LHCN-M2 (cell line): ENCODE data around the gene CBY1. TPM values are rescaled to one million over a fixed set of nuclear protein-coding genes. Genes with fewer than 3 reads are reported as not detected.

Source experiments
- DNase-seq: peaks from one replicate; pipeline ENCODE4 v3.0.0-alpha.2; 2012; ENCODE audit warnings: low read depth
- total RNA-seq: library from RNA; depleted of rRNA; stranded (reverse); fragments of >200 nt; gene quantifications from 2 replicates; pipeline ENCODE4 v1.2.3, GENCODE V29; 2014

Gene CBY1
- total RNA-seq, 1 experiment from 2014 or later = 16.4 TPM

- peak; percentile 91 for DNase-seq
Measured at GRCh38 chr22:38700789-38701628, 44.6 kb downstream of the CBY1 start, which contains the start of gene JOSD1. TSS of gene JOSD1 (minus strand) at chr22:38700943. CDS start at chr22:38699987, 956 bp downstream.

- no peak for DNase-seq
Measured at GRCh38 chr22:38704654-38705234, 48.3 kb downstream of the CBY1 start.

GRCh38 chr22:38705235-38706100, 49.0 kb downstream of the CBY1 start, which contains the start of gene GTPBP1:
TSS of gene GTPBP1 (plus strand) at chr22:38705944. CDS start at chr22:38705956, 12 bp downstream.
- peak; percentile 100 for DNase-seq

GRCh38 chr22:38706101-38706900, 49.9 kb downstream of the CBY1 start:
- peak; percentile 17 for DNase-seq

- DNase-seq = no peak
Measured at GRCh38 chr22:38706901-38707195, 50.4 kb downstream of the CBY1 start.

- DNase-seq = peak; percentile 39
Measured at GRCh38 chr22:38707346-38707745, 50.9 kb downstream of the CBY1 start.

DNA sequence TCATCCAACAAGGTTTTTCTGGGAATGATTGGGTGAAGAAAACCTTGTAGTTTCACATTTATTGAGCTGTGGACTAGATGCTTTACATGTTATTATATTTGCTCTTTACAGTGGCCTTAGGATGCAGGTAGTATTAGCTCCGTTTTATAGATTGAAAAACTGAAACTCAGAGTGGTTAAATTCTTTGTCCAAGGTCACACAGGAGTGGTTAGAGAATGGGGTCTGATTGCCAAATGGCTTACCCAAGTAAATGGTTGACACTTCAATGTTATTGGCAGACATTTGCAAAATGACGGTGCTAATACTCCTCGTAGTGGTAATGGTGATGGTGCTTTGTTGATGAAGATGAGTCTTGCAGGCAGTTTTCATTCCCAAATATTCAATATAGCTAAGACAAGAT, 51.5 kb downstream of the CBY1 start:
- DNase-seq = no peak

DNA sequence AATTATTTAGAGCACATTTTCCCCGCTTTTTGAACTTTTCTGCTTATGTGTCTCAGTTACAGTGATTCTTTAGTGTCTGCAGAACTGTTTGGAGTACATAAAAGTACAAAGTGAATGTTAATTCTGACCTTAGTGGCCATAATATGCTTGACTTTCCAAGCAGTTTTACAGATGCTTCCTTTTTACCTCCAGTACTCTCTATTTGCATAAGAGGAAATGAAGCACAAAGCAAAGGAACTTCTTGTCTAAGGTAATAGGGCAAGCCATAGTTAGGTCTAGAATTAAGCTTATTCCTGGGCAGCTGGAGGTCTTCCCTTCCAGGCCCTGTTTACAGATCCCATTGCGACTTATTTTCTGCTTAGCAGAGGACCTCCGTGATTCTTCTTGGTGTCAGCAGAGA, 52.9 kb downstream of the CBY1 start:
- no peak for DNase-seq

- no peak for DNase-seq
Measured at GRCh38 chr22:38710351-38710750, 53.9 kb downstream of the CBY1 start.

- no peak for DNase-seq
Measured at GRCh38 chr22:38710866-38711265, 54.4 kb downstream of the CBY1 start.

- DNase-seq = no peak
Measured at GRCh38 chr22:38712486-38713207, 56.2 kb downstream of the CBY1 start.

GRCh38 chr22:38713921-38714320, 57.5 kb downstream of the CBY1 start:
- DNase-seq = no peak

DNA sequence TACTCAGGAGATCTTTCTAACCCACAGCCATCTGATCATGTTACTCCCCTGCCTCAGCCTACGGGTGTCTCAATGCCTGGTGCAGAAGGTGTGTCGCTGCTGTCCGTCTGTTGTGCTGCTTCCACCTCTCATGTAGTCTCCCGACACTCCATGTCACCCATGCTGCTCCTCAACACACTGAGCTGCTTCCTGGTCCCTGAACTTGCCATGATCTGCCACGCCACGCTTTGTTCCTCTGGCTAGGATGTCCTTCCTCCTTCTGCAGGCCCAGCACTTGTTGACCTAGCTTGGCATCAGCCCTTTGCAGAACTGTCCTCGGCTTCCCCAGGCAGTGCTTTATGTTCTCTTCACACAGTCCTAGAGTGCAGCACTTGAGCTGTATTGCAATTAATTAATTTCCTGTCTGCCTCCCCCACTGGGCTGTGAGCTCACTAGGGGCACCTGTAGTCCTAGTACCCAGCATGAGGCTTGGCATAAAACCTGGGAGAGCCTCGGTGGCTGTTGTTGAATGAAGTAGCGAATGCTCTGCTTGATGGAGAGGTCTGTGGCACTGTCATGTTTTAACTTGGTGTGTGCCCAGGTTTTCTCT, 58.8 kb downstream of the CBY1 start:
- DNase-seq = no peak

- DNase-seq = no peak
Measured at GRCh38 chr22:38715852-38716251, 59.4 kb downstream of the CBY1 start.

- no peak for DNase-seq
Measured at GRCh38 chr22:38716271-38716670, 59.8 kb downstream of the CBY1 start.

GRCh38 chr22:38716826-38717225, 60.4 kb downstream of the CBY1 start:
- DNase-seq = no peak

GRCh38 chr22:38717244-38717643, 60.8 kb downstream of the CBY1 start:
- DNase-seq = no peak

GRCh38 chr22:38718414-38718813, 62.0 kb downstream of the CBY1 start:
- peak; percentile 88 for DNase-seq

- no peak for DNase-seq
Measured at GRCh38 chr22:38719196-38719595, 62.8 kb downstream of the CBY1 start.

GRCh38 chr22:38720350-38720749, 63.9 kb downstream of the CBY1 start:
- no peak for DNase-seq
